HepG2 (cell line): Measurements from ENCODE around the gene SMARCA4. TPM values are rescaled to one million over a fixed set of nuclear protein-coding genes. Genes with fewer than 3 reads are reported as not detected.

Source experiments
- EP300 ChIP-seq, 3 experiments: sonication (generic) in 1 of 3; formaldehyde crosslinking in 1 of 3; IDR thresholded peaks; 2 replicates each; pipeline versions ENCODE4 v1.5.1 to v1.6.1; 2011 to 2020; ENCODE audit warnings: low read depth in 2 of 3, low read length in 2 of 3, borderline replicate concordance in 1 of 3, improper control_type of control experiment in 1 of 3, mild to moderate bottlenecking in 1 of 3, missing genetic modification reagents in 1 of 3, moderate library complexity in 1 of 3
- FOXA1 ChIP-seq, 2 experiments: fragments of 450-650 bp in 1 of 2; sonication (generic) in 1 of 2; formaldehyde crosslinking in 1 of 2; IDR thresholded peaks; 2 replicates each; pipeline versions ENCODE4 v1.4.0 to v1.6.1; 2016 to 2020; ENCODE audit warnings: missing genetic modification reagents in 1 of 2
- GABPA ChIP-seq, 2 experiments: IDR thresholded peaks; 2 replicates each; pipeline ENCODE4 v1.6.1; 2011 to 2016; ENCODE audit warnings: low read depth in 2 of 2, low read length in 1 of 2, missing biosample characterization in 1 of 2, missing genetic modification characterization in 1 of 2
- GLI4 ChIP-seq: sonication (generic); formaldehyde crosslinking; IDR thresholded peaks from 2 replicates; pipeline ENCODE4 v1.5.1; 2020; ENCODE audit warnings: missing genetic modification reagents, mild to moderate bottlenecking, moderate library complexity, borderline replicate concordance
- HDAC1 ChIP-seq: sonication (generic); formaldehyde crosslinking; IDR thresholded peaks from 2 replicates; pipeline ENCODE4 v1.5.1; 2020; ENCODE audit warnings: mild to moderate bottlenecking, missing genetic modification reagents
- KLF6 ChIP-seq: IDR thresholded peaks from 2 replicates; pipeline ENCODE4 v1.8.0; 2016; ENCODE audit warnings: missing biosample characterization, missing genetic modification reagents
- NFYC ChIP-seq: IDR thresholded peaks from 2 replicates; pipeline ENCODE4 v1.6.1; 2016; ENCODE audit warnings: missing genetic modification reagents, missing compliant biosample characterization
- SAP130 ChIP-seq: IDR thresholded peaks from 2 replicates; pipeline ENCODE4 v1.6.1; 2016; ENCODE audit warnings: low read depth
- SATB2 ChIP-seq: sonication (generic); formaldehyde crosslinking; IDR thresholded peaks from 2 replicates; pipeline ENCODE4 v1.5.0; 2020; ENCODE audit warnings: missing genetic modification reagents
- SNAPC2 ChIP-seq: sonication (generic); formaldehyde crosslinking; IDR thresholded peaks from 2 replicates; pipeline ENCODE4 v1.8.1; 2022; ENCODE audit warnings: mild to moderate bottlenecking, missing genetic modification reagents
- TBL1XR1 ChIP-seq: fragments of 150-350 bp; IDR thresholded peaks from 2 replicates; pipeline ENCODE4 v1.6.1; 2014; ENCODE audit warnings: borderline replicate concordance, low read length; ENCODE audit not compliant: partially characterized antibody
- ZBTB3 ChIP-seq: sonication (generic); formaldehyde crosslinking; IDR thresholded peaks from 2 replicates; pipeline ENCODE4 v1.4.0; 2020; ENCODE audit warnings: low read depth, mild to moderate bottlenecking, moderate library complexity, missing genetic modification reagents, borderline replicate concordance
- ZFP36L2 ChIP-seq: sonication (generic); formaldehyde crosslinking; IDR thresholded peaks from 2 replicates; pipeline ENCODE4 v1.4.0; 2020; ENCODE audit warnings: missing genetic modification reagents
- ZNF251 ChIP-seq: sonication (generic); formaldehyde crosslinking; IDR thresholded peaks from 2 replicates; pipeline ENCODE4 v1.9.0; 2021; ENCODE audit warnings: mild to moderate bottlenecking, missing genetic modification reagents
- ZNF326 ChIP-seq: sonication (generic); formaldehyde crosslinking; IDR thresholded peaks from 2 replicates; pipeline ENCODE4 v1.4.0; 2020; ENCODE audit warnings: missing genetic modification reagents, borderline replicate concordance
- polyA plus RNA-seq, 8 experiments: library from polyadenylated mRNA; depleted of rRNA in 3 of 8; stranded (reverse) in 7 of 8; unstranded in 1 of 8; fragments of >200 nt; fragmentation: Illumina TruSeq in 4 of 8; extraction: Trizol in 4 of 8; gene quantifications; 2 replicates each; pipeline versions ENCODE4 v1.2.1 to v1.2.3, GENCODE V29; 2011 to 2016; ENCODE audit warnings: low read depth in 4 of 8, missing spikeins in 1 of 8, mixed read lengths in 1 of 8; ENCODE audit not compliant: insufficient read depth in 1 of 8
- total RNA-seq, 5 experiments: library from RNA; depleted of rRNA; stranded (reverse); fragments of >200 nt; fragmentation: Illumina TruSeq; extraction: Trizol; gene quantifications; 2 replicates each; pipeline ENCODE4 v1.2.3, GENCODE V29; 2016; ENCODE audit warnings: low read depth in 1 of 5
- TF ChIP-seq, protein P1 (sequence below): sonication (generic); formaldehyde crosslinking; IDR thresholded peaks from 2 replicates; pipeline ENCODE4 v1.5.0; 2020; ENCODE audit warnings: missing genetic modification reagents, mild to moderate bottlenecking, borderline replicate concordance
- TF ChIP-seq, protein P2 (sequence below): sonication (generic); formaldehyde crosslinking; IDR thresholded peaks from 2 replicates; pipeline ENCODE4 v1.8.0; 2022; ENCODE audit warnings: missing genetic modification reagents, mild to moderate bottlenecking, inconsistent platforms, borderline replicate concordance
- TF ChIP-seq, protein P3 (sequence below): sonication (generic); formaldehyde crosslinking; IDR thresholded peaks from 2 replicates; pipeline ENCODE4 v1.5.0; 2020; ENCODE audit warnings: missing genetic modification reagents, mild to moderate bottlenecking, borderline replicate concordance
- TF ChIP-seq, protein P4 (sequence below): sonication (generic); formaldehyde crosslinking; IDR thresholded peaks from 2 replicates; pipeline ENCODE4 v1.4.0; 2020; ENCODE audit warnings: missing genetic modification reagents

SMARCA4 gene
- total and polyA plus RNA-seq, 2 of the 13 experiments (the other 11 are each of a cell fraction or from before 2014, with no cell fraction given) = 25.4 to 45.9 TPM

DNA sequence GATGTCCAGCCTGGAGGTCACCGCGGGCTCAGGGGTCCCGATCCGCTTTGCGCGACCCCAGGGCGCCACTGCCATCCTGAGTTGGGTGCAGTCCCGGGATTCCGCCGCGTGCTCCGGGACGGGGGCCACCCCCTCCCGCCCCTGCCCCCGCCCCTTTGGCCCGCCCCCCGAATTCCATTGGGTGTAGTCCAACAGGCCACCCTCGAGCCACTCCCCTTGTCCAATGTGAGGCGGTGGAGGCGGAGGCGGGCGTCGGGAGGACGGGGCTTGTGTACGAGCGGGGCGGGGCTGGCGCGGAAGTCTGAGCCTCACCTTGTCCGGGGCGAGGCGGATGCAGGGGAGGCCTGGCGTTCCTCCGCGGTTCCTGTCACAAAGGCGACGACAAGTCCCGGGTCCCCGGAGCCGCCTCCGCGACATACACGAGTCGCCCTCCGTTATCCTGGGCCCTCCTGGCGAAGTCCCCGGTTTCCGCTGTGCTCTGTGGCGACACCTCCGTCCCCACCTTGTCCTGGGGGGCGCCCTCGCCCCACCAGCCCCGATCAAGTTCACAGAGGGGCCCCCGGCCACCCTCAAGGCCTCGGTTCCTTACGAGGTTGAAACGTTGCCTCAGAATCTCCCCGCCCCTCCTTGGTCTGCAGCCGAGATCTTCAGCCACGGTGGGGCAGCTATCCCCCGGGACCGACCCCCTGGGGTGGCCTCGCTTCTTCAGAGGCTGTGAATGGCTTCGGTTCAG is 129.6 kb downstream of the SMARCA4 start (continued):
- no peak for TF ChIP-seq EP300 (IDR thresholded peaks at IDR 0.05; ENCODE audit: low read depth in 2 of 2, low read length in 2 of 2)
- 0 out of 2 replicates have a peak, but pooled peaks have one; percentile 6 for TF ChIP-seq EP300 (CRISPR knock-in tag; IDR thresholded peaks at IDR 0.05; ENCODE audit: borderline replicate concordance)
- TF ChIP-seq ZFP36L2 (CRISPR knock-in tag) = no peak
- TF ChIP-seq ZBTB3 (CRISPR knock-in tag) = peak; percentile 58; the same call in 1 of the 2 replicates
- peak; percentile 32 for TF ChIP-seq HDAC1 (CRISPR knock-in tag)
- no peak for TF ChIP-seq FOXA1 (IDR thresholded peaks at IDR 0.05)
- peak; percentile 60; the same call in 1 of the 2 replicates for TF ChIP-seq FOXA1 (CRISPR knock-in tag; IDR thresholded peaks at IDR 0.05)
- TF ChIP-seq, protein P1, sequence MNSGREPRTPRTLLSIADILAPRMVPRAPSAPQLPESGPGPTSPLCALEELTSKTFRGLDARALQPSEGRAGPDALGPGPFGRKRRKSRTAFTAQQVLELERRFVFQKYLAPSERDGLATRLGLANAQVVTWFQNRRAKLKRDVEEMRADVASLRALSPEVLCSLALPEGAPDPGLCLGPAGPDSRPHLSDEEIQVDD = 0 out of 2 replicates have a peak, but pooled peaks have one; percentile 68
- TF ChIP-seq SAP130 (CRISPR knock-in tag) = peak; percentile 91
- no peak for TF ChIP-seq ZNF326 (CRISPR knock-in tag)
- TF ChIP-seq GABPA (IDR thresholded peaks at IDR 0.05; ENCODE audit: low read depth, low read length) = no peak
- TF ChIP-seq GABPA (CRISPR knock-in tag; IDR thresholded peaks at IDR 0.05; ENCODE audit: low read depth) = peak; percentile 48
- peak; percentile 9 for TF ChIP-seq TBL1XR1
- TF ChIP-seq GLI4 = 0 out of 2 replicates have a peak, but pooled peaks have one; percentile 68
- 0 out of 2 replicates have a peak, but pooled peaks have one; percentile 67 for TF ChIP-seq ZNF251 (CRISPR knock-in tag)
- TF ChIP-seq, protein P2, sequence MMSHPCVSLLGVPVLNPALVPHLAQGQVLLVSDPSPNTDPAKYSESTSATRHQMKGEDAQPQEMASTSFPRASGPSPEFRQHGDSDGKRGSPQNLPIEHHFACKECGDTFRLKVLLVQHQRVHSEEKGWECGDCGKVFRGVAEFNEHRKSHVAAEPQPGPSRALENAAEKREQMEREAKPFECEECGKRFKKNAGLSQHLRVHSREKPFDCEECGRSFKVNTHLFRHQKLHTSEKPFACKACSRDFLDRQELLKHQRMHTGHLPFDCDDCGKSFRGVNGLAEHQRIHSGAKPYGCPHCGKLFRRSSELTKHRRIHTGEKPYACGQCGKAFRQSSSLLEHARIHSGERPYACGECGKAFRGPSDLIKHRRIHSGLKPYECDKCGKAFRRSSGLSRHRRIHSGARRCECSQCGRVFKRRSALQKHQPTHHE (CRISPR knock-in tag) = 0 out of 2 replicates have a peak, but pooled peaks have one; percentile 46
- TF ChIP-seq, protein P3, sequence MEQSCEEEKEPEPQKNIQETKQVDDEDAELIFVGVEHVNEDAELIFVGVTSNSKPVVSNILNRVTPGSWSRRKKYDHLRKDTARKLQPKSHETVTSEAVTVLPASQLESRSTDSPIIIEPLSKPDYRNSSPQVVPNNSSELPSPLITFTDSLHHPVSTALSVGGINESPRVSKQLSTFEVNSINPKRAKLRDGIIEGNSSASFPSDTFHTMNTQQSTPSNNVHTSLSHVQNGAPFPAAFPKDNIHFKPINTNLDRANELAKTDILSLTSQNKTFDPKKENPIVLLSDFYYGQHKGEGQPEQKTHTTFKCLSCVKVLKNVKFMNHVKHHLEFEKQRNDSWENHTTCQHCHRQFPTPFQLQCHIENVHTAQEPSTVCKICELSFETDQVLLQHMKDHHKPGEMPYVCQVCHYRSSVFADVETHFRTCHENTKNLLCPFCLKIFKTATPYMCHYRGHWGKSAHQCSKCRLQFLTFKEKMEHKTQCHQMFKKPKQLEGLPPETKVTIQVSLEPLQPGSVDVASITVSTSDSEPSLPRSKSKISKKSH = peak; percentile 63; the same call in 1 of the 2 replicates
- TF ChIP-seq, protein P4, sequence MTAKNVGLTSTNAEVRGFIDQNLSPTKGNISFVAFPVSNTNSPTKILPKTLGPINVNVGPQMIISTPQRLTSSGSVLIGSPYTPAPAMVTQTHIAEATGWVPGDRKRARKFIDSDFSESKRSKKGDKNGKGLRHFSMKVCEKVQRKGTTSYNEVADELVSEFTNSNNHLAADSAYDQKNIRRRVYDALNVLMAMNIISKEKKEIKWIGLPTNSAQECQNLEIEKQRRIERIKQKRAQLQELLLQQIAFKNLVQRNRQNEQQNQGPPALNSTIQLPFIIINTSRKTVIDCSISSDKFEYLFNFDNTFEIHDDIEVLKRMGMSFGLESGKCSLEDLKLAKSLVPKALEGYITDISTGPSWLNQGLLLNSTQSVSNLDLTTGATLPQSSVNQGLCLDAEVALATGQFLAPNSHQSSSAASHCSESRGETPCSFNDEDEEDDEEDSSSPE = peak; percentile 16; the same call in 1 of the 2 replicates
- TF ChIP-seq SNAPC2 (CRISPR knock-in tag) = peak; percentile 57; the same call in 1 of the 2 replicates
- TF ChIP-seq SATB2 (CRISPR knock-in tag) = 0 out of 2 replicates have a peak, but pooled peaks have one; percentile 60
- TF ChIP-seq NFYC = peak; percentile 82
- 0 out of 2 replicates have a peak, but pooled peaks have one; percentile 21 for TF ChIP-seq KLF6 (CRISPR knock-in tag)
